Suprapubic skin (tissue), 2 donors: ENCODE data around the gene SHROOM3.

Source experiments
- EP300 ChIP-seq: sonication (generic); formaldehyde crosslinking; IDR thresholded peaks from one replicate; pipeline ENCODE4 v1.6.1; 2017; ENCODE audit warnings: antibody characterized with exemption
- POLR2A ChIP-seq, 2 donors: fragments of 450-650 bp; IDR thresholded peaks; one replicate each; pipeline ENCODE4 v1.6.1; 2017; ENCODE audit warnings: antibody characterized with exemption in 2 of 2, mild to moderate bottlenecking in 2 of 2, moderate library complexity in 2 of 2

- TF ChIP-seq EP300 (no peak), POLR2A (IDR thresholded peaks at IDR 0.05) (no peak)
Observed at GRCh38 chr4:76594173-76594572, 159.1 kb downstream of the SHROOM3 start.
